ENCODE results near the gene ATG101. TPM values are rescaled to one million over a fixed set of nuclear protein-coding genes. Genes with fewer than 3 reads are reported as not detected.

Gene ATG101, protein sequence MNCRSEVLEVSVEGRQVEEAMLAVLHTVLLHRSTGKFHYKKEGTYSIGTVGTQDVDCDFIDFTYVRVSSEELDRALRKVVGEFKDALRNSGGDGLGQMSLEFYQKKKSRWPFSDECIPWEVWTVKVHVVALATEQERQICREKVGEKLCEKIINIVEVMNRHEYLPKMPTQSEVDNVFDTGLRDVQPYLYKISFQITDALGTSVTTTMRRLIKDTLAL
- 10 to 100 TPM; 36.7 to 54.7 (median 40.4) TPM for total RNA-seq

DNA sequence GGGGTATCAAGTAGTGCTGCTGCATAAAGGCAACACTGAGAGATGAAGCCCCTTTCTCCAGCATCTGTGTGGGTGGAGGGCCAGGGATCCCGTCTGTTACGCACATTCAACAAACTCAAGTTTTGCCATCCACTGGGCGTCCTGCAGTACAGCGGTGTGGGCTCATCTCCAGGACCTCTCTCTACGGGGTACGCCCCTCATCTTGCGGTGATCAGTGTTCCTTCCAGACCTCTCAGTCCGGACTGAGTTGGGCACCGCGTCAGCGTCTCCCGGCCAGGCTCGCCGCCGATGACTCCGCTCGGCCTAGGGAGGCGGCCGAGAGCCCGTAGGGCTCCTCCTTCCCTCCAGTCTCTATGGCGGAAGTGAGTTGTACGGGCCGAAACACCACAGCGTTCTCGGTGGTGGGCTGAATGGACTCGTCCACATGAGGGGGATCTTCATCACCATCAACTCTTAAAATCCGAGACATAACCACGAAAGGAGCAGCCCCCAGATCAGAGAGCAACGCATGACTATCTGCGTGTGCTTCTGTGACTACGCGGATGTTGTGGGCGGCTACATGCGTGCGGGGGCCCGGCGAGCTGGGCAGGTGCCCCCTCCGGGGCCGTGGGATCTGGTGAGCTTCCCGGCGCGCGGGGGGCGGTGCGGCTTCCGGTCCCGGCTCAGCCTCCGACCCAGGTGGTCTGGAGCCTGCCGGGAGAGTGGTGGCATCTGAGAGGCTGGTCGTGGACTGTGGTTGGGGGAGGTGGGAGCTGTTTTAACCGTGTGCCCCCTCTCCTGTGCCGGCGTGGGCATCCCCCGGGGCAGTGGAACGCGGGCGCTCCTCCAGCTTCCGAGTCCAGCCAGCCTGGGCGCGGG lies at the start of gene ATG101:
Gene ATG101, plus strand, starts transcription at position 652 of the 858 bp plus-strand sequence. CDS start 3,673 bp downstream, outside the sequence.
- Histone ChIP-seq H3K36me3 (peaks cover 0 to 32% (median 0%) of the 10 kb centered on the region in 3 donors), H3K4me3 (peak within 1 kb of the TSS; percentile 74 to 99 (median 94)), H3K27ac (peak within 1 kb of the TSS; percentile 89 to 96 (median 92)), H3K4me1 (peaks cover 10 to 54% (median 21%) of the 10 kb centered on the region in 3 donors), H3K9me3 (no peaks in the 10 kb centered on the region), H3K27me3 (no peaks in the 10 kb centered on the region)
- DNase-seq, result peak; percentile 50
- intact Hi-C loops (cut with DNase I), result no loop called here
- WGBS, 2 donors, result 0% methylated on average over 4 to 19 of the region's 60 CpGs
- peak in 2 of 4 donors; percentile 69 to 75 for TF ChIP-seq POLR2A (IDR thresholded peaks at IDR 0.05)
- TF ChIP-seq, protein P1, sequence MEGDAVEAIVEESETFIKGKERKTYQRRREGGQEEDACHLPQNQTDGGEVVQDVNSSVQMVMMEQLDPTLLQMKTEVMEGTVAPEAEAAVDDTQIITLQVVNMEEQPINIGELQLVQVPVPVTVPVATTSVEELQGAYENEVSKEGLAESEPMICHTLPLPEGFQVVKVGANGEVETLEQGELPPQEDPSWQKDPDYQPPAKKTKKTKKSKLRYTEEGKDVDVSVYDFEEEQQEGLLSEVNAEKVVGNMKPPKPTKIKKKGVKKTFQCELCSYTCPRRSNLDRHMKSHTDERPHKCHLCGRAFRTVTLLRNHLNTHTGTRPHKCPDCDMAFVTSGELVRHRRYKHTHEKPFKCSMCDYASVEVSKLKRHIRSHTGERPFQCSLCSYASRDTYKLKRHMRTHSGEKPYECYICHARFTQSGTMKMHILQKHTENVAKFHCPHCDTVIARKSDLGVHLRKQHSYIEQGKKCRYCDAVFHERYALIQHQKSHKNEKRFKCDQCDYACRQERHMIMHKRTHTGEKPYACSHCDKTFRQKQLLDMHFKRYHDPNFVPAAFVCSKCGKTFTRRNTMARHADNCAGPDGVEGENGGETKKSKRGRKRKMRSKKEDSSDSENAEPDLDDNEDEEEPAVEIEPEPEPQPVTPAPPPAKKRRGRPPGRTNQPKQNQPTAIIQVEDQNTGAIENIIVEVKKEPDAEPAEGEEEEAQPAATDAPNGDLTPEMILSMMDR (IDR thresholded peaks at IDR 0.05), result peak; percentile 37 to 78 (median 55)

DNA sequence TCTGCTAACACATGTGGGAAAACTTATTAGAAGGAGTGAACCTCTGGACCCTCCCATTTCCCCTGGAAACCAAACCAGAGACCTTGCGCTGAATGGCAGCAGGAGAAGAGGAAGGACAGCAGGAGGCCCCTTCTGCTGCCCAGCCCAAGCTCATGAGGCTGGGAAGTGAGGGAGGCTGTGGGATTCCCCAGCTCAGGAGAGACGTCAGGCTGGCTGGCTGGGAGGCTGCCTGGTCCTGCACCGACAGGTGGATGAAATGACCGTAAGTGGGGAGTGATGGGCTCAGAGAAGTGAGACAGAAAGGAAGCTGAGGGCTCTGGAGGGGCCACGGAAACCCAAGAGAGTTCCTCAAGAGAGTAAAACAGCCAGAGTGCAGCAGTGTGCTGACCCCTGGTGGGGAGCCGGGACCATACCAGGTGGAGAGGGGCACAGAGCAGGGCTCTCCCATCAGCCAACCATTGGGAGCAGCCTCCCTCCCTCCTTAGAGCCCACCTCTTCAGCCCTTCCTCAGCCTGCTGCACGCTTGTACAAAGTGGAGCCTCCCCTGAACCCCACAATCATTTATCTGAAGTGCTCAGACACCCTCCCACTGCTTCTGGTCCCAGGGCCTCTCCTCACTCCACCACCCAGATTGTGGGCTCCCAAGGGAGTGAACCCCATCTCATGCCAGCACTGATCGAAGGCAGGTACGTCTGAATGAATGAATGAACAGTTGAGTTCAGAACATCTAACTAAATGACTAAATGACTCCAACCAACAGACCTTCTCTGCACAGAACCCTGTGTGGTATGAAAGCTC lies 49.0 kb upstream of the ATG101 start:
- 29 to 39% methylated on average over 8 to 9 of the region's 9 CpGs for WGBS, 2 donors
- peaks cover 0 to 21% (median 0%) of the 10 kb centered on the region in 4 donors for H3K27me3 ChIP-seq
- H3K27ac ChIP-seq, result no peak overlapping the region
- H3K4me1 ChIP-seq, result peaks cover 11 to 45% (median 19%) of the 10 kb centered on the region in 3 donors
- no peak overlapping the region for H3K4me3 ChIP-seq
- no peaks in the 10 kb centered on the region for H3K36me3 ChIP-seq
- intact Hi-C loops (cut with DNase I), result no loop called here
- H3K9me3 ChIP-seq, result no peaks in the 10 kb centered on the region
- no peak for DNase-seq
- TF ChIP-seq POLR2A (IDR thresholded peaks at IDR 0.05), result no peak
- TF ChIP-seq, protein P1 (IDR thresholded peaks at IDR 0.05), result peak; percentile 44 to 68 (median 56)

GRCh38 chr12:52022841-52023181 lies 47.0 kb upstream of the ATG101 start:
- WGBS, 2 donors, result 13% methylated on average over 14 of the region's 14 CpGs; no CpG with 5 or more reads in 1 of the 2 donors
- no peak for TF ChIP-seq POLR2A (IDR thresholded peaks at IDR 0.05)
- TF ChIP-seq, protein P1 (IDR thresholded peaks at IDR 0.05), result no peak
- H3K36me3 ChIP-seq, result no peaks in the 10 kb centered on the region
- peak overlapping the region in 3 of 4 donors; percentile 59 to 70 (median 69) for H3K27ac ChIP-seq
- intact Hi-C loops (cut with DNase I), result no loop called here
- DNase-seq, result no peak
- peak overlapping the region; percentile 29 to 70 (median 56) for H3K4me3 ChIP-seq
- no peaks in the 10 kb centered on the region for H3K9me3 ChIP-seq
- peaks cover 20 to 46% (median 23%) of the 10 kb centered on the region in 3 donors for H3K4me1 ChIP-seq
- H3K27me3 ChIP-seq, result peaks cover 0 to 21% (median 0%) of the 10 kb centered on the region in 4 donors

GRCh38 chr12:52023182-52023975 lies 46.4 kb upstream of the ATG101 start:
- Histone ChIP-seq H3K4me1 (peaks cover 20 to 46% (median 23%) of the 10 kb centered on the region in 3 donors), H3K27ac (peak overlapping the region; percentile 34 to 70 (median 64)), H3K27me3 (peaks cover 0 to 21% (median 0%) of the 10 kb centered on the region in 4 donors), H3K4me3 (peak overlapping the region; percentile 29 to 70 (median 56)), H3K36me3 (no peaks in the 10 kb centered on the region), H3K9me3 (no peaks in the 10 kb centered on the region)
- WGBS, 2 donors, result 0 to 1% methylated on average over 18 to 22 of the region's 70 CpGs
- DNase-seq, result no peak
- intact Hi-C loops (cut with DNase I), result no loop called here
- TF ChIP-seq POLR2A (IDR thresholded peaks at IDR 0.05), result no peak
- TF ChIP-seq, protein P1 (IDR thresholded peaks at IDR 0.05), result peak; percentile 91 to 98 (median 96)
